Measurements from ENCODE around the gene THG1L. TPM values are rescaled to one million over a fixed set of nuclear protein-coding genes. Genes with fewer than 3 reads are reported as not detected.

Gene THG1L
- total RNA-seq, 1 experiment from 2014 or later, result 12.9 TPM

- Histone ChIP-seq H3K18ac (ENCODE audit: insufficient read length, low read depth, low read length) (no peak within 1 kb of the TSS), H3K4me1 (ENCODE audit: insufficient read depth, low read length) (no peaks in the 10 kb centered on the region), H4K20me1 (ENCODE audit: control insufficient read depth, insufficient read depth, insufficient read length) (no peaks in the 10 kb centered on the region), H2BK12ac (ENCODE audit: insufficient read length, low read depth, low read length) (no peak within 1 kb of the TSS), H2AFZ (ENCODE audit: low read length) (no peak within 1 kb of the TSS), H4K91ac (ENCODE audit: insufficient read length, low read depth, low read length) (no peak within 1 kb of the TSS), H3K4ac (ENCODE audit: low read depth, low read length) (no peak within 1 kb of the TSS), H4K5ac (ENCODE audit: insufficient read length, low read depth, low read length) (no peak within 1 kb of the TSS), H2BK5ac (ENCODE audit: insufficient read length, low read length) (no peak within 1 kb of the TSS), H3K79me2 (ENCODE audit: insufficient read depth, low read length) (no peaks in the 10 kb centered on the region), H2AK5ac (ENCODE audit: insufficient read length, low read length) (no peak within 1 kb of the TSS), H3K27me3 (ENCODE audit: insufficient read depth, low read length) (peaks cover 7% of the 10 kb centered on the region), H3K23ac (ENCODE audit: insufficient read length, low read depth, low read length) (no peak within 1 kb of the TSS), H3K27ac (ENCODE audit: insufficient read length, low read depth, low read length) (no peak within 1 kb of the TSS), H3K79me1 (ENCODE audit: insufficient read depth, low read depth, low read length, poor library complexity, severe bottlenecking) (no peaks in the 10 kb centered on the region), H2BK15ac (ENCODE audit: low read depth, low read length) (no peak within 1 kb of the TSS), H2BK20ac (ENCODE audit: low read depth, low read length, poor library complexity, severe bottlenecking) (no peak within 1 kb of the TSS), H3K9ac (ENCODE audit: extremely low read depth, insufficient read length, low read length) (peak within 1 kb of the TSS; percentile 57), H2BK120ac (ENCODE audit: low read depth, low read length, poor library complexity, severe bottlenecking) (no peak within 1 kb of the TSS), H3K9me3 (ENCODE audit: control insufficient read depth, low read depth, low read length) (no peaks in the 10 kb centered on the region), H3K4me2 (ENCODE audit: insufficient read depth, insufficient read length, low read length) (peak within 1 kb of the TSS; percentile 80), H3K56ac (ENCODE audit: insufficient read length, low read depth, low read length) (no peak within 1 kb of the TSS), H4K8ac (replicated peaks; ENCODE audit: insufficient read length, low read depth, low read length) (no peak within 1 kb of the TSS), H3K14ac (ENCODE audit: insufficient read depth, low read length) (no peak within 1 kb of the TSS; the same call in 1 of the 2 replicates), H3K23me2 (ENCODE audit: insufficient read length, low read depth, low read length, poor library complexity, severe bottlenecking) (peaks cover 9% of the 10 kb centered on the region), H3T11ph (ENCODE audit: low read length) (no peak within 1 kb of the TSS)
- Mint-ChIP-seq H3K36me3 (ENCODE audit: insufficient read depth in 1 of 3, low read depth in 3 of 3) (peaks cover 6 to 12% (median 12%) of the 10 kb centered on the region in 3 experiments), H3K9me3 (peaks cover 0 to under 1% of the 10 kb centered on the region in 2 experiments; a peak in 1 of 5 replicates), H3K27ac (peak within 1 kb of the TSS in 1 of 3 experiments; percentile 48; a peak in 1 of 7 replicates), H3K4me3 (peak within 1 kb of the TSS; percentile 88 to 96), H3K27me3 (ENCODE audit: low read depth) (peaks cover 18% of the 10 kb centered on the region), H3K4me1 (peaks cover 8 to 15% of the 10 kb centered on the region in 2 experiments)
- TF ChIP-seq CTCF (conservative IDR thresholded peaks at IDR 0.05), result peak; percentile 100
- no CpG with 5 or more reads among the region's 79 CpGs for WGBS (ENCODE audit: extremely low coverage, insufficient read length, low lambda C conversion rate)
- DNase-seq, result peak; percentile 93
Measured at GRCh38 chr5:157743163-157744050, 12.2 kb downstream of the THG1L start, which contains the start of gene LSM11. Gene LSM11, plus strand, starts transcription at chr5:157743712. Its CDS starts 39 bp downstream, at chr5:157743751.
